Measurements from ENCODE around the gene SLC47A1.
A peak's percentile ranks its signal among the peaks of the same experiment; 100 is the strongest.
"Not testable (repeated sequence)": the region's sequence is repeated elsewhere in the genome, so short reads cannot be mapped to it uniquely, and the experiment has no call there.

The SLC47A1 gene

DNA sequence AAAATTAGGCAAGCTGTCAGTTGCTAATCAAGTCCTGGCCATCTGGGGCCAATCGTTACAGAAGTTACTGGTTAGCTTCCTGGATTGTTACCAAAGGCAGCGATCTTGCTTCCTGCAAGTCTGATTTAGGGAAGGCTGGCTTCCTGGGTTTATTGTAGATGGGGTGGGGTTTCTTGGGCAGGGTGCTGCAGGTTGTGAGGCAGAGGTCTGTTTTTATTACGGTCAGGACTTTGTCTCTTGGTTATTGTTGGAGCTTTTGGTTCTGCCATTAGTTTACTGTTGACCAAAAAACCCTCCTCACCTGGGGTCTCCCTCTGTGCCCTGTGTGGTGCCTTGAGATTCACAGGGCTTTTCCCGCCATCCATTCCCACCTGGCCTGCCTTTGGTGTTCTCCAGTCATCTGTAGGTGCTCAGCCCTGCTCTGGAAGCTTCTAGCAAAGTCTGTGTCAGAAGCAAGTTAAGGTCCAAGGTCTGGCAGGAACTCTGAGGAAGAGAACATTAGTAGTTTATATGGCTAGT is 36.9 kb downstream of the SLC47A1 start:
- TF ChIP-seq, protein P1, sequence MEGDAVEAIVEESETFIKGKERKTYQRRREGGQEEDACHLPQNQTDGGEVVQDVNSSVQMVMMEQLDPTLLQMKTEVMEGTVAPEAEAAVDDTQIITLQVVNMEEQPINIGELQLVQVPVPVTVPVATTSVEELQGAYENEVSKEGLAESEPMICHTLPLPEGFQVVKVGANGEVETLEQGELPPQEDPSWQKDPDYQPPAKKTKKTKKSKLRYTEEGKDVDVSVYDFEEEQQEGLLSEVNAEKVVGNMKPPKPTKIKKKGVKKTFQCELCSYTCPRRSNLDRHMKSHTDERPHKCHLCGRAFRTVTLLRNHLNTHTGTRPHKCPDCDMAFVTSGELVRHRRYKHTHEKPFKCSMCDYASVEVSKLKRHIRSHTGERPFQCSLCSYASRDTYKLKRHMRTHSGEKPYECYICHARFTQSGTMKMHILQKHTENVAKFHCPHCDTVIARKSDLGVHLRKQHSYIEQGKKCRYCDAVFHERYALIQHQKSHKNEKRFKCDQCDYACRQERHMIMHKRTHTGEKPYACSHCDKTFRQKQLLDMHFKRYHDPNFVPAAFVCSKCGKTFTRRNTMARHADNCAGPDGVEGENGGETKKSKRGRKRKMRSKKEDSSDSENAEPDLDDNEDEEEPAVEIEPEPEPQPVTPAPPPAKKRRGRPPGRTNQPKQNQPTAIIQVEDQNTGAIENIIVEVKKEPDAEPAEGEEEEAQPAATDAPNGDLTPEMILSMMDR (IDR thresholded peaks at IDR 0.05; ENCODE audit: low read depth, low read length): no peak
- no peak overlapping the region for H3K4me3 ChIP-seq (replicated peaks in 1 of 2; ENCODE audit: low read depth in 2 of 2, low read length in 2 of 2)
- DNase-seq (ENCODE audit: low read depth in 2 of 2): no peak

DNA sequence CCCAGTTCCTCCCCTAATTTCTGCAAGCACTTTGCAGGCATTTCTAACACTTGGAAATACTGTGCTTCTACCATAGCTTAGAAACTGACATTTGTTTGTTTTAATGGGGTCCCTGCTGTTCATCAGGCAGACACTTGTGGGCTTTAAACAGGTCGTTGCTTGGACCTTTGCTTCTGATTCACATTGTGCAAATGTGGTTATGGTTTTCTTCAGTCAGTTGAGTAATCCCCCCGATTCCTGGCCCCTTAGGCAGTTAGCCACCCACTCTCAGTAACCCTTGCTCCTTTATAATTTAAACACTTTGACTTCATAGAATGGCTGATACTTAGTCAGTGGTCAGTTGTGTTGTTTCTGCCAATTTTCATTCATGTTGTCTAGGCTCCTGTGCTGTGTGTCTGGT is 39.4 kb downstream of the SLC47A1 start:
- H3K4me3 ChIP-seq (replicated peaks in 1 of 2; ENCODE audit: low read depth in 2 of 2, low read length in 2 of 2): no peak overlapping the region
- TF ChIP-seq, protein P1 (IDR thresholded peaks at IDR 0.05; ENCODE audit: low read depth, low read length): no peak
- peak in 1 of 2 donors; percentile 30 for DNase-seq (ENCODE audit: low read depth in 2 of 2)

DNA sequence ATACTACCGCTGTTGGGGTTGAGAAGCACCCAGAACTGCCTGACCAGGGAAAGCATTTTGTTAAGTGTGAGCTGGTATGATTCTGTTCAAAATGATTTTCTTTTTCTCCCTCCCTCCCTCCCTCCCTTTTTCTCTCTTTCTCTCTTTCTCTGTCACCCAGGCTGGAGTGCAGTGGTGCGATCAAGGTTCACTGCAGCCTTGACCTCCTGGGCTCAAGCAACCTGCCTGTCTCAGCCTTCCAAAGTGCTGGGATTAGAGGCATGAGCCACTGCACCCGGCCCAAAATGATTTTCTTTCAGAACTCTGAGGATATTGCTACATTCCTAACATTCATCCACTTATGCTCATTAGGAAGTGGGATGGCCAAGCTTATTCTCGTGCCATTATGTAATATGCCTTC is 41.3 kb downstream of the SLC47A1 start:
- no peak overlapping the region for H3K4me3 ChIP-seq (replicated peaks in 1 of 2; ENCODE audit: low read depth in 2 of 2, low read length in 2 of 2)
- TF ChIP-seq, protein P1 (IDR thresholded peaks at IDR 0.05; ENCODE audit: low read depth, low read length): no peak
- DNase-seq (ENCODE audit: low read depth in 2 of 2): no peak

DNA sequence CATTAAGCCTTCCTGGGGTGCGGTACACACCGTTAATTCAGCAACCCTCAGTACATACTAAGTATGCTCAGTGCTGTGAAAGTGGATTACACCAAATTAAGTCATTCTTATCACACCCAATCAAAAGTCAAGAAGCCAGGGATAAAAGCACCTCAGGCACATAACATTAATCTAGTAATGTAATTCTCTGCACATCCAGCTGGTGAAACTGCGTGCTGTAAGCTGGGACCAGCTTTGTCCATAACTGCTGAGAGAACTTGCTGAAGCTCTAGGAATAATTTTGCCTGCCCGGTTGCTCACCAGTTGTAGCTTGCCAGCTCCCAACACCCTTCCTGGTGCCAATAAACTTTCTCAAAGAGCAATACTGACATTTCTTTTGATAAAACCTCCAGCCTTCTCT is 44.9 kb downstream of the SLC47A1 start:
- TF ChIP-seq, protein P1 (IDR thresholded peaks at IDR 0.05; ENCODE audit: low read depth, low read length): no peak
- H3K4me3 ChIP-seq (replicated peaks in 1 of 2; ENCODE audit: low read depth in 2 of 2, low read length in 2 of 2): no peak overlapping the region
- peak in 1 of 2 donors; percentile 13 for DNase-seq (ENCODE audit: low read depth in 2 of 2)

DNA sequence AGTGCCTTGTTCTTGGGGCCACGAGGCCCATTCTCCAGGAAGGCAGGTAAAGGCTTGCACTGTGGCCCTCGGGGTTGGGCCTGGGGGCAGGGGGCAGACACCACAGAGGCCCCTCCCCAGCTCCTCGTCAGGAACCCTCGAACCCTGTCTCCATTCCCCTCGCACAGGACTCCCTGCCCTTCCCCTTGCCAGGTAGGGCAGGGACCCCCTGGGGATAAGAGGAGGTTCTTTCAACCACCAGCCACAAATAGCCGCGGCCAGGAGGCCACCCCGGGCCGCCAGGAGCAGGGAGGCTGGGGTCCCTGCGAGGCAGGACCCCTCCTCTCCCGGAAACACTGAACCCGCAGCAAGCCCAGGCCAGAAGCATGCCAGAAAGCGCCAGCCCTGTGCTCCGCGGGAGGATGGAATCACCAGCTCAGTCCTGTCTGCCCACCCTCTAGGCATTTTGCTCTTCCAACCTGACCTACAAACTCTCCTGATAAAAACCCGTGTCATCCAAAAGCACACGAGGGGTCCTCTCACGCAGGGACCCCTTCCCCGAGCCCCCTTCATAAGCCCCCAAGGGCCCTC is 45.6 kb downstream of the SLC47A1 start:
- TF ChIP-seq, protein P1 (IDR thresholded peaks at IDR 0.05; ENCODE audit: low read depth, low read length): no peak
- no peak for DNase-seq (ENCODE audit: low read depth in 2 of 2)
- no peak overlapping the region for H3K4me3 ChIP-seq (replicated peaks in 1 of 2; ENCODE audit: low read depth in 2 of 2, low read length in 2 of 2)

DNA sequence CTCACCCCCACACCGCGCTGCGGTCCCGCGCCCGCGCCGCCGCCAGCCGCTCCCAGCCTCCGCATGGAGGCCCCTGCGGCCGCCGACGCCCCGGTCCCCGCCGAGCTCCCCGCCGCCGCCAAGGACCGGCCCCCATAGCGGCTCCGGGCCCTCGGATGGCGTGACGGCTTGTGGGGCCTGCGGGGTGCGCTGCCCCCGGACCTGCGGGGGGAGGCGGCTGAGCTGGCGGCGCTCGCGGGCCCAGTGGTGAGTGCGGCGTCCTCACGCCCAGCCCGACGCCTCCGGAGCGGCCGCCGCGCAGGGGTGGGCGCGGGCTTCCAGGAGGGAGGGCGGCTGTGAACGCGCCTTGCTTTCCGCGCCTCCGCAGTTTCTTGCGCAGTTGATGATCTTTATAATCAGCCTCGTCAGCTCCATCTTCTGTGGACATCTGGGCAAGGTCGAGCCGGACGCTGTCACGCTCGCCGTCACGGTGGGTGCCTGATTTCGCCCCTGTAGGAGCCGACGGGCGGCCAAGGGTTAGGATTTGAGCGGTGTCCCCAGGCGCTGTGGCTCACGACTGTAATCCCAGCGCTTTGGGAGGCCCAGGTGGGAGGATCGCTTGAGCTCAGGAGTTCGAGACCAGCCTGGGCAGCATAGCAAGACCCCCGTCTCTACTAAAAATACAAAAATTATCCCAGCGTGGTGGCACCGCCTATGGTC is 46.4 kb downstream of the SLC47A1 start:
- H3K4me3 ChIP-seq (replicated peaks in 1 of 2; ENCODE audit: low read depth in 2 of 2, low read length in 2 of 2): peak overlapping the region in 1 of 2 donors; percentile 32
- peak; percentile 3 to 13 for DNase-seq (ENCODE audit: low read depth in 2 of 2)
- TF ChIP-seq, protein P1 (IDR thresholded peaks at IDR 0.05; ENCODE audit: low read depth, low read length): no peak

DNA sequence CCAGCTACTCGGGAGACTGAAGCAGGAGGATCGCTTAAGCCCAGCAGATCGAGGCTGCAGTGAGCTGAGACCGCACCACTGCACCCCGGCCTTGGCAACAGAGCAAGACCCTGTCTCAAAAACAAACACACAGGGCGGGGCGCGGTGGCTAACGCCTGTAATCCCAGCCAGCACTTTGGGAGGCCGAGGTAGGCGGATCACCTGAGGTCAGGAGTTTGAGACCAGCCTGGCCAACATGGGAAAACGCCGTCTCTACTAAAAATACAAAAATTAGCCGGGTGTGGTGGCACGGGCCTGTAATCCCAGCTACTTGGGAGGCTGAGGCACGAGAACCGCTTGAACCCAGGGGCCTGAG is 46.9 kb downstream of the SLC47A1 start:
- not testable (repeated sequence) for DNase-seq (ENCODE audit: low read depth in 2 of 2); H3K4me3 ChIP-seq (replicated peaks in 1 of 2; ENCODE audit: low read depth in 2 of 2, low read length in 2 of 2)

DNA sequence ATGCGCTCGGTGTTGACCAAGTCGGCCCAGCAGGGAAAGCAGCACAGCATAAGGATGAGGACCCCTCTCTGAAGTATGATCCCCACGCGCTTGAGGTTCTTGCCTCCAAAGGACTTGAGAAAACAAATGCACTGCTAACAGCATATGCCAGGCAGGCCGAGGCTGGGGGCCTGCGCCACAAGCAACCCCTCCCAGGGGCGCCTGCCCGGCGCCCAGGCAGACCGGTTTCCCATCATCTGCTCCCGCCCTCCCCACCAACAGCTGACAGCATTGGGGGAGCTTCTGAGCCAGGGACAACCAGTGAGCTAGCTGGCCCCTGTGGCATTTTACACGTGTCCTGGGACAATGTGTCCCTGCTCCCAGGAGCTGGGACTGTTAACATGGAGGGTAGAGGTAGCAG is 48.5 kb downstream of the SLC47A1 start:
- H3K4me3 ChIP-seq (replicated peaks in 1 of 2; ENCODE audit: low read depth in 2 of 2, low read length in 2 of 2); DNase-seq (ENCODE audit: low read depth in 2 of 2): not testable (repeated sequence)
